Activated T-helper 1 cell treated with anti-CD3 and anti-CD28 coated beads, Interleukin-12 subunit alpha, Interleukin-12 subunit beta, Interleukin-2, Interleukin-4 antibody, amounts not matched to agents 30 ng/mL and 10 ng/mL and 1 ng/mL, durations not matched to agents 14 hours and 24 hours and 36 hours (primary cell): ENCODE measurements around the gene CACNB3. TPM values are rescaled to one million over a fixed set of nuclear protein-coding genes. Genes with fewer than 3 reads are reported as not detected.

Experiments
- DNase-seq: peaks from one replicate; pipeline ENCODE4 v3.0.0; 2021; ENCODE audit warnings: low spot score
- H3K27ac Mint-ChIP-seq: one replicate; pipeline ENCODE4 v1.8.0; 2021; ENCODE audit warnings: mild to moderate bottlenecking, mixed read lengths
- H3K27me3 Mint-ChIP-seq: one replicate; pipeline ENCODE4 v1.8.0; 2022; ENCODE audit warnings: mild to moderate bottlenecking, moderate library complexity, mixed read lengths; ENCODE audit not compliant: insufficient read depth
- H3K36me3 Mint-ChIP-seq: one replicate; pipeline ENCODE4 v1.8.0; 2021; ENCODE audit warnings: low read depth, mixed read lengths
- H3K4me1 Mint-ChIP-seq: one replicate; pipeline ENCODE4 v1.8.0; 2021; ENCODE audit warnings: low read depth, mixed read lengths
- H3K4me3 Mint-ChIP-seq: one replicate; pipeline ENCODE4 v1.8.0; 2021; ENCODE audit warnings: mild to moderate bottlenecking, moderate library complexity, mixed read lengths
- H3K9me3 Mint-ChIP-seq: one replicate; pipeline ENCODE4 v1.8.0; 2021; ENCODE audit warnings: mixed read lengths
- intact Hi-C: fragments of 100-400 bp; cut with micrococcal nuclease; formaldehyde crosslinking; loops from one replicate; pipeline ENCODE4 v1.15.1; 2024
- total RNA-seq: library from RNA; stranded (reverse); gene quantifications from 2 replicates; pipeline ENCODE4 v1.2.3, GENCODE V29; 2022

CACNB3 gene
- total RNA-seq, 1 donor from 2014 or later = 13.1 TPM

GRCh38 chr12:48781750-48782456 is 36.4 kb upstream of the CACNB3 start:
- H3K4me1 Mint-ChIP-seq = no peaks in the 10 kb centered on the region
- intact Hi-C loops = no loop called here
- DNase-seq = no peak
- H3K9me3 Mint-ChIP-seq = no peaks in the 10 kb centered on the region
- H3K27ac Mint-ChIP-seq = no peak overlapping the region
- H3K27me3 Mint-ChIP-seq = peaks cover 23% of the 10 kb centered on the region
- no peak overlapping the region for H3K4me3 Mint-ChIP-seq
- no peaks in the 10 kb centered on the region for H3K36me3 Mint-ChIP-seq

GRCh38 chr12:48782457-48783395 is 35.6 kb upstream of the CACNB3 start:
- Mint-ChIP-seq H3K9me3 (no peaks in the 10 kb centered on the region), H3K4me3 (no peak overlapping the region), H3K27me3 (peaks cover 29% of the 10 kb centered on the region), H3K27ac (no peak overlapping the region), H3K4me1 (no peaks in the 10 kb centered on the region), H3K36me3 (no peaks in the 10 kb centered on the region)
- intact Hi-C loops = no loop called here
- DNase-seq = no peak

GRCh38 chr12:48783432-48783831 is 34.9 kb upstream of the CACNB3 start:
- peaks cover 34% of the 10 kb centered on the region for H3K27me3 Mint-ChIP-seq
- no peak overlapping the region for H3K27ac Mint-ChIP-seq
- intact Hi-C loops = no loop called here
- no peak for DNase-seq
- H3K4me3 Mint-ChIP-seq = no peak overlapping the region
- no peaks in the 10 kb centered on the region for H3K4me1 Mint-ChIP-seq
- no peaks in the 10 kb centered on the region for H3K9me3 Mint-ChIP-seq
- H3K36me3 Mint-ChIP-seq = no peaks in the 10 kb centered on the region

- H3K27ac Mint-ChIP-seq = no peak overlapping the region
- DNase-seq = no peak
- H3K4me3 Mint-ChIP-seq = no peak overlapping the region
- H3K4me1 Mint-ChIP-seq = no peaks in the 10 kb centered on the region
- H3K27me3 Mint-ChIP-seq = peaks cover 46% of the 10 kb centered on the region
- no peaks in the 10 kb centered on the region for H3K36me3 Mint-ChIP-seq
- intact Hi-C loops = no loop called here
- H3K9me3 Mint-ChIP-seq = no peaks in the 10 kb centered on the region
These were observed 31.4 kb upstream of the CACNB3 start for GRCh38 chr12:48786591-48787544.

GRCh38 chr12:48787791-48788523 is 30.3 kb upstream of the CACNB3 start:
- H3K4me1 Mint-ChIP-seq = no peaks in the 10 kb centered on the region
- H3K36me3 Mint-ChIP-seq = no peaks in the 10 kb centered on the region
- peaks cover 49% of the 10 kb centered on the region for H3K27me3 Mint-ChIP-seq
- H3K27ac Mint-ChIP-seq = no peak overlapping the region
- no peak for DNase-seq
- H3K4me3 Mint-ChIP-seq = peak overlapping the region; percentile 43
- H3K9me3 Mint-ChIP-seq = no peaks in the 10 kb centered on the region
- intact Hi-C loops = no loop called here

GRCh38 chr12:48788524-48788853 is 29.8 kb upstream of the CACNB3 start:
- Mint-ChIP-seq H3K27ac (no peak overlapping the region), H3K4me1 (no peaks in the 10 kb centered on the region), H3K27me3 (peaks cover 49% of the 10 kb centered on the region), H3K36me3 (no peaks in the 10 kb centered on the region), H3K9me3 (no peaks in the 10 kb centered on the region), H3K4me3 (peak overlapping the region; percentile 58)
- DNase-seq = no peak
- intact Hi-C loops = no loop called here

- H3K4me1 Mint-ChIP-seq = no peaks in the 10 kb centered on the region
- peak within 1 kb of the TSS; percentile 58 for H3K4me3 Mint-ChIP-seq
- no peak within 1 kb of the TSS for H3K27ac Mint-ChIP-seq
- no peaks in the 10 kb centered on the region for H3K9me3 Mint-ChIP-seq
- intact Hi-C loops = no loop called here
- H3K36me3 Mint-ChIP-seq = no peaks in the 10 kb centered on the region
- no peak for DNase-seq
- H3K27me3 Mint-ChIP-seq = peaks cover 50% of the 10 kb centered on the region
These were observed 29.2 kb upstream of the CACNB3 start, which contains the start of gene ADCY6 for GRCh38 chr12:48788854-48789775. ADCY6 (minus strand) TSS chr12:48789089; CDS start chr12:48783434, 5,655 bp downstream.

GRCh38 chr12:48789858-48790326 is 28.4 kb upstream of the CACNB3 start:
- DNase-seq = no peak
- H3K4me3 Mint-ChIP-seq = peak overlapping the region; percentile 43
- no peaks in the 10 kb centered on the region for H3K36me3 Mint-ChIP-seq
- H3K9me3 Mint-ChIP-seq = no peaks in the 10 kb centered on the region
- H3K27me3 Mint-ChIP-seq = peaks cover 50% of the 10 kb centered on the region
- no peaks in the 10 kb centered on the region for H3K4me1 Mint-ChIP-seq
- intact Hi-C loops = no loop called here
- no peak overlapping the region for H3K27ac Mint-ChIP-seq

GRCh38 chr12:48793696-48794095 is 24.6 kb upstream of the CACNB3 start:
- no peak overlapping the region for H3K27ac Mint-ChIP-seq
- intact Hi-C loops = no loop called here
- H3K4me3 Mint-ChIP-seq = no peak overlapping the region
- H3K9me3 Mint-ChIP-seq = no peaks in the 10 kb centered on the region
- H3K4me1 Mint-ChIP-seq = peaks cover 5% of the 10 kb centered on the region
- DNase-seq = no peak
- H3K27me3 Mint-ChIP-seq = peaks cover 22% of the 10 kb centered on the region
- H3K36me3 Mint-ChIP-seq = no peaks in the 10 kb centered on the region

GRCh38 chr12:48794870-48795269 is 23.4 kb upstream of the CACNB3 start:
- Mint-ChIP-seq H3K27ac (no peak overlapping the region), H3K36me3 (no peaks in the 10 kb centered on the region), H3K27me3 (peaks cover 17% of the 10 kb centered on the region), H3K4me3 (no peak overlapping the region), H3K9me3 (no peaks in the 10 kb centered on the region), H3K4me1 (peaks cover 5% of the 10 kb centered on the region)
- DNase-seq = no peak
- intact Hi-C loops = loop anchor here (1.0 kb wide), 4 partner anchors 42 to 253 kb away; partner anchors contain the start of genes CCNT1 and KANSL2
